Body of pancreas (tissue), 4 donors: ENCODE data around the gene PSMD4.

Experiments used
- CTCF ChIP-seq, 7 experiments: fragments of 450-650 bp in 4 of 7; fragments of 200-600 bp in 3 of 7; sonication (generic) in 3 of 7; IDR thresholded peaks; one replicate each; pipeline ENCODE4 v1.5.1; 2016 to 2019; ENCODE audit warnings: antibody characterized with exemption in 7 of 7
- POLR2A ChIP-seq, 3 donors: fragments of 450-650 bp; IDR thresholded peaks; one replicate each; pipeline ENCODE4 v1.6.1; 2016; ENCODE audit warnings: antibody characterized with exemption in 3 of 3, mild to moderate bottlenecking in 2 of 3

- TF ChIP-seq CTCF (IDR thresholded peaks at IDR 0.05) (no peak), POLR2A (IDR thresholded peaks at IDR 0.05) (no peak)
These were observed 847 bp downstream of the PSMD4 start for GRCh38 chr1:151255381-151255780.
